IgD-negative memory B cell (primary cell): ENCODE results near the gene SNN. TPM values are rescaled to one million over a fixed set of nuclear protein-coding genes. Genes with fewer than 3 reads are reported as not detected.
A peak's percentile ranks its signal among the peaks of the same experiment; 100 is the strongest.

ENCODE experiments used
- H3K27ac Mint-ChIP-seq, 3 donors: one replicate each; pipeline ENCODE4 v1.8.0; 2020 to 2022; ENCODE audit warnings: mild to moderate bottlenecking in 3 of 3, mixed read lengths in 3 of 3, moderate library complexity in 1 of 3
- H3K27me3 Mint-ChIP-seq: one replicate; pipeline ENCODE4 v1.8.0; 2021; ENCODE audit warnings: mixed read lengths
- H3K36me3 Mint-ChIP-seq: one replicate; pipeline ENCODE4 v1.8.0; 2020; ENCODE audit warnings: mild to moderate bottlenecking, mixed read lengths
- H3K4me1 Mint-ChIP-seq, 3 donors: one replicate each; pipeline ENCODE4 v1.8.0; 2020 to 2022; ENCODE audit warnings: mixed read lengths in 3 of 3, mild to moderate bottlenecking in 1 of 3
- H3K4me3 Mint-ChIP-seq, 4 donors: one replicate each; pipeline ENCODE4 v1.8.0; 2020 to 2022; ENCODE audit warnings: mild to moderate bottlenecking in 4 of 4, mixed read lengths in 4 of 4, moderate library complexity in 3 of 4
- H3K9me3 Mint-ChIP-seq, 3 donors: one replicate each; pipeline ENCODE4 v1.8.0; 2020 to 2021; ENCODE audit warnings: mixed read lengths in 3 of 3, mild to moderate bottlenecking in 1 of 3
- polyA plus RNA-seq: library from polyadenylated mRNA; unstranded; fragments of 300-500 nt; fragmentation: Illumina TruSeq; gene quantifications from one replicate; pipeline ENCODE4 v1.2.3, GENCODE V29; 2021

SNN gene
- polyA plus RNA-seq, 1 donor from 2014 or later = 60.9 TPM

DNA sequence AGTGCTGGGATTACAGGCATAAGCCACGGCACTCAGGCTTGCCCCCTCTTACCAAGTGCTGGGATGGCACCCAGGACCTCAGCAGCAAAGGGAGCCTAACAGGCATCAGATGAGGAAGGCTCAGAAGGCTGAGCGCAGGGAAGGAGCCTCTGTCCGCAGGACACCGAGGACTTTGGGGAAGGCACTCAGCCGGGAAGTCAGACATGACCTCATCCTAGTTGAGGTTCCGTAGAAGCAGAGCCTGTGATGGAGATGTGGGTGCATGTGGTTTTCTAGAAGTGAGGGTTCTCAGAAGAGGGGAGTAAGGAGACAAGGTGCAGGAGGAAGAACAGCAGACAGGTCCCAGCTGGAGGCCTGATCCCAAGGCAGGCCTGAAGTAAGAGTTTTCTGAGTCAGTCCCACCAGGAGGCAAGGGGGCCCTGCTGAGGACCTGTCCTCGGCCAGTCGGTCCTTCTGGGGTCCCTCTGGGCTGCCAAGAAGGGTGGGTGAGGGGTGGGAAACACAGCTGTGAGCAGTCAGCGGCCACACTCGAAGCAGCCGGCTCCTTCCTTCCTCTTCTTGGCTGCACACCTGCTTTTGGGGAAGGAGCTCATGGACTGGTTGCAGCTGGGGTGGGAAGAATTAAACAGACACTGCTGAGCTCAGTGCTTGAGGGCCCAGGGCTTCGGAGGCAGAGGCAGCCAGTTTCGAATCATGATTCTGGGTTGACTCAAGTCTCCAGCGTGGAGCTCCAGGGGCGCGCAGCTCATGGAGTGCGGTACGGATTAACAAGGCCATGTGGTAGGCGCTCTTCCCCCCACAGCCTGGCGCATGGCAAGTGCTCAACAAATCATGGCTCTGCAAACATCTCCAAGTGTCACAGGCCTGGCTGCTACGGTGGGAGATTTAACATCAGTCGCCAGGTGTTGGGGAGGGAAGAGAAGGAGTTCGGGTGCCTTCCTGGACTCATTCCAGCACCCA lies 38.9 kb upstream of the SNN start:
- Mint-ChIP-seq H3K36me3 (peaks cover 3% of the 10 kb centered on the region), H3K4me1 (peaks cover 26% of the 10 kb centered on the region in 3 donors), H3K27me3 (no peaks in the 10 kb centered on the region), H3K4me3 (peak overlapping the region in 3 of 4 donors; percentile 35 to 88 (median 78)), H3K27ac (peak overlapping the region; percentile 53 to 70 (median 66)), H3K9me3 (no peaks in the 10 kb centered on the region)

GRCh38 chr16:11630046-11630767 lies 38.0 kb upstream of the SNN start:
- Mint-ChIP-seq H3K27me3 (no peaks in the 10 kb centered on the region), H3K27ac (peak overlapping the region in 1 of 3 donors; percentile 70), H3K36me3 (peaks cover 4% of the 10 kb centered on the region), H3K4me3 (peak overlapping the region in 2 of 4 donors; percentile 78 to 88), H3K9me3 (no peaks in the 10 kb centered on the region), H3K4me1 (peaks cover 21 to 23% (median 22%) of the 10 kb centered on the region in 3 donors)

GRCh38 chr16:11630768-11631056 lies 37.5 kb upstream of the SNN start:
- H3K36me3 Mint-ChIP-seq = peaks cover 4% of the 10 kb centered on the region
- no peak overlapping the region for H3K27ac Mint-ChIP-seq
- H3K9me3 Mint-ChIP-seq = no peaks in the 10 kb centered on the region
- H3K4me1 Mint-ChIP-seq = peaks cover 20 to 22% (median 20%) of the 10 kb centered on the region in 3 donors
- no peak overlapping the region for H3K4me3 Mint-ChIP-seq
- H3K27me3 Mint-ChIP-seq = no peaks in the 10 kb centered on the region

DNA sequence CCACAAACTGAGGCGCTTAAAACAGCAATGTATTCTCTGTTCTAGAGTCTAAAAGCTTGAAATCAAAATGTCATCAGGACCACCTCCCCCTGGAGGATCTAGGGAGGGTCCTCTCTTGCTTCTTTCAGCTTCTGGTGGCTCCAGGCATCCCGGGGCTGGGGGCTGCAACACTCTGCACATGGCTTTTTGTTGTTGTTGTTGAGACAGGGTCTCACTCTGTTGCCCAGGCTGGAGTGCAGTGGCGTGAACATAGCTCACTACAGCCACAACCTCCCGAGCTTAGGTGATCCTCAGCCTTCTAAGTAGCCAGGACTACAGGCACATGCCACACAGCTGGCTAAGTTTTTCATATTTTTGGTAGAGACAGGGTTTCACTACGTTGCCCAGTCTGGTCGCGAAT lies 37.0 kb upstream of the SNN start:
- Mint-ChIP-seq H3K4me3 (peak overlapping the region in 1 of 4 donors; percentile 43), H3K4me1 (peaks cover 20 to 26% (median 22%) of the 10 kb centered on the region in 3 donors), H3K27ac (no peak overlapping the region), H3K27me3 (no peaks in the 10 kb centered on the region), H3K36me3 (peaks cover 4% of the 10 kb centered on the region), H3K9me3 (no peaks in the 10 kb centered on the region)

DNA sequence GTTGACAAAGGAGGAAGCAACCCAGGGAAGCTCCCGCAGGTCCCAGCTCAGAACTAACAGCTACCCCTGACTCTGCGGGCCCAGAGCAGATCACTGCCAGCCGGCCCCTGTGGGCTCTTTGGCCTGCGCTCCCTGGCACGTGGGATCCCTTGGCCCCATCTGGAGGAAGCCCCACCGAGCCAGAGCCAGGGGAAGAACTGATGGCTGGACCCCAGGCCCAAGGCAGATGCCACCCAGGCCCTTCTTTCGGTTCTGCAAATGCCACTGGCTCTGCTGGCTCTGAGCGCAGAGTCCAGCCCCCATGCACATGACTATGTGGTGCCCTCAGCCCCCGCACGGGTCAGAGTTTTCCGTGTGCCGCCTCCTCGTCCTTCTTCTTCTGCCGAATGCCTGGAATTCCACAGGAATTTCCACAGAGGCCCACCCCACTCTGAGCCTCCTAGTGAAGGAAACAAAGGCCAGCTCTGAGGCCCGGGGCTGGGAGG lies 35.8 kb upstream of the SNN start:
- H3K4me1 Mint-ChIP-seq = peaks cover 18 to 27% (median 22%) of the 10 kb centered on the region in 3 donors

GRCh38 chr16:11633113-11633512 lies 35.1 kb upstream of the SNN start:
- Mint-ChIP-seq H3K4me3 (no peak overlapping the region), H3K36me3 (peaks cover 4% of the 10 kb centered on the region), H3K9me3 (no peaks in the 10 kb centered on the region), H3K4me1 (peaks cover 16 to 24% (median 22%) of the 10 kb centered on the region in 3 donors), H3K27me3 (no peaks in the 10 kb centered on the region), H3K27ac (peak overlapping the region in 2 of 3 donors; percentile 30 to 81)

More for the DNA sequence above, 35.8 kb upstream of the SNN start:
- Mint-ChIP-seq H3K27ac (peak overlapping the region in 2 of 3 donors; percentile 30 to 81), H3K4me3 (no peak overlapping the region), H3K9me3 (no peaks in the 10 kb centered on the region), H3K27me3 (no peaks in the 10 kb centered on the region), H3K36me3 (peaks cover 4% of the 10 kb centered on the region)

- no peaks in the 10 kb centered on the region for H3K27me3 Mint-ChIP-seq
- no peak overlapping the region for H3K4me3 Mint-ChIP-seq
- H3K9me3 Mint-ChIP-seq = no peaks in the 10 kb centered on the region
- H3K4me1 Mint-ChIP-seq = peaks cover 11 to 18% (median 16%) of the 10 kb centered on the region in 3 donors
- no peak overlapping the region for H3K27ac Mint-ChIP-seq
- H3K36me3 Mint-ChIP-seq = peaks cover 4% of the 10 kb centered on the region
Observed at GRCh38 chr16:11634312-11634711, 33.9 kb upstream of the SNN start.

DNA sequence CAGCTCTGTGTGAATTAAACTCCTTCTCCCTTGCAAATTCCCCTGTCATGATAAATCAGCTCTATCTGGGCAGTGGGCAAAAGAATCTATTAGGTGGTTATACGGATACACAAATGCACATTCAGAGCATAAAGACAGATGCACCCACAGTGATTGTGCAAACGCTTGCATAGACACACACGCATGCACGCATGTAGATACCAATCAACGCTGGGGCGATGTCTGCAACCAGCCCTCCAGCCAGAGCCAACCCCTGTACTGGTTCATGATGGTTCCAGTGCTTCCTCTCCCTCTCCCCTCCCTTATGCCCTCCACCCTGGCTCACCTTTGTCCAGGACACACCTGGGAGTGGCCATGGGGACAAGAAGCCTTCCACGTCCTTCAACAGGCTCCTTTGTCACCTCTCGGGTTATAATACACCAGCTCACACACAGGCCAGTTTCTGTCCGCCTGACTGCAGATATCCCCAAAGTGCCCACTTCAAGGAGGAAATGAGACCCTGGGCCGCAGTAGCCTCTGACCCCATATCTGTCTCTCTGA lies 33.1 kb upstream of the SNN start:
- H3K4me3 Mint-ChIP-seq = no peak overlapping the region
- peaks cover 4% of the 10 kb centered on the region for H3K36me3 Mint-ChIP-seq
- H3K27me3 Mint-ChIP-seq = no peaks in the 10 kb centered on the region
- H3K27ac Mint-ChIP-seq = no peak overlapping the region
- no peaks in the 10 kb centered on the region for H3K9me3 Mint-ChIP-seq
- peaks cover 7 to 12% (median 11%) of the 10 kb centered on the region in 3 donors for H3K4me1 Mint-ChIP-seq

DNA sequence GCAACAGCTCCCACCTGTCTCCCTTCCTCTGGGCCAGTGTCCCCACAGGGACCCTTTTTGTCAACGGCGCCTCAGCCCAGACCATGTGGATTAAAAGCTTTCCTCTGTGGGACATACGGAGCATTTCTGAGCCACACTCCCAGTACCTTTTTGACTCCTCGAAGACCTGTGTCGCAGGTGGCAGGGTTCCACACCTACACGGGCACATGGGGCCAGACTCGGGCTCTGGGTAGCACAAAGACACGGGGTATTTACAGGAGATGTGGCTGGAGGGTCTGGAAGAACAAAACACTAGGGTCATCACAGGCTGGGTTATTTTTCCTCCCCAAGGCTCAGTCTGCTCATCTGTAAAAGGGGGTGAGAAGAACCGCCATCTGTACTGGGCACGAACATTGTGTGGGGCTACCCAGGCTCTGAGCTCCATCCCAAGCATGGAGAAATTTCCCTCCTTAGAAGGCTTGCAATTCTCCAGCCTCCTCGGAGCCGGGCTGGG lies 32.5 kb upstream of the SNN start:
- H3K27ac Mint-ChIP-seq = no peak overlapping the region
- no peaks in the 10 kb centered on the region for H3K27me3 Mint-ChIP-seq
- H3K36me3 Mint-ChIP-seq = peaks cover 4% of the 10 kb centered on the region
- H3K9me3 Mint-ChIP-seq = no peaks in the 10 kb centered on the region
- peaks cover 7 to 12% (median 11%) of the 10 kb centered on the region in 3 donors for H3K4me1 Mint-ChIP-seq
- no peak overlapping the region for H3K4me3 Mint-ChIP-seq

DNA sequence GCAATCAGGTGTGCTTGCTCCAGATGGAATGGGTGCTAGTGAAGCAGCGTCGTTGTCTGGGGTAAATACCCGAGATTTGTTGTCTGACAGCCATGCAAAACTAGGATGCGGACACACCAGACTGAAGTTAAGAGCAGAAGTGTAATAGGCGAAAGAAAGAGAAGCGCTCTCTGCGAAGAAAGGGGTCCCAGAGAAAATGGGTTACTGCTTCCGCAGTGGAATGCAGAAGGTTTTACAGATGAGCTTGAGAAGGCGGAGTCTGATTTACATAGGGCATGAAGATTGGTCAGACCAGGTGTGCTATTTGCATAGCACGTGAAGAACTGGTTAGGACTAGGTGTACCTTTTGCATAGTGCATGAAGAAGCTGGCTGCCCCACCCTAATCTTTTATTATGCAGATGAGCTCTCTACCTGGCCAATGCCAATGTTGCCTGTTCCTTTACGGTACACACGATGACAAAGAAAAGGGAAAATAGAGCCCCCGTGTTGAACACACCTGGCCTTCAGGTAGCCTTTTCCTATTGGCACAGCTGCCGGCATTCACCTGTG lies 32.0 kb upstream of the SNN start:
- H3K36me3 Mint-ChIP-seq = peaks cover 4% of the 10 kb centered on the region
- no peak overlapping the region for H3K4me3 Mint-ChIP-seq
- H3K27ac Mint-ChIP-seq = no peak overlapping the region
- H3K9me3 Mint-ChIP-seq = no peaks in the 10 kb centered on the region
- H3K27me3 Mint-ChIP-seq = no peaks in the 10 kb centered on the region
- H3K4me1 Mint-ChIP-seq = peaks cover 7 to 12% (median 11%) of the 10 kb centered on the region in 3 donors

DNA sequence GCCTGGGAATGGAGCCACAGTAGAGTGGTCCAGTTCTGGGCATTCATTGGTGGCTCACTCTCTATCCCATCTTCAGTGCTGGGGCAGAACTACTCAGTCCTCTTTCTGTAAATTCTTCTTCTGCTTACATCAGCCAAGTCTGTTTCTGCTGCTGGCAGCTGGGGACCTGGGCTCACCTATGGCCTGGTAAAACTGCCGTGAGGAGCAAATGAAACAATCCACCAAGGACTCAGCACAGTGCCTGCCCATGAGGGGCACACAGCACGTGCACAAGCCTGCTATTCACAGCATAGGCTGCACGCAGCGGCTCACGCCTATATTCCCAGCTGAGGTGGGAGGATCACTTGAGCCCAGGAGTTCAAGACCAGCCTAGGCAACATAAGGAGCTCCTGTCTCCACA lies 30.9 kb upstream of the SNN start:
- Mint-ChIP-seq H3K36me3 (peaks cover 4% of the 10 kb centered on the region), H3K4me3 (no peak overlapping the region), H3K9me3 (no peaks in the 10 kb centered on the region), H3K4me1 (peaks cover 9 to 17% (median 14%) of the 10 kb centered on the region in 3 donors), H3K27me3 (no peaks in the 10 kb centered on the region), H3K27ac (no peak overlapping the region)

DNA sequence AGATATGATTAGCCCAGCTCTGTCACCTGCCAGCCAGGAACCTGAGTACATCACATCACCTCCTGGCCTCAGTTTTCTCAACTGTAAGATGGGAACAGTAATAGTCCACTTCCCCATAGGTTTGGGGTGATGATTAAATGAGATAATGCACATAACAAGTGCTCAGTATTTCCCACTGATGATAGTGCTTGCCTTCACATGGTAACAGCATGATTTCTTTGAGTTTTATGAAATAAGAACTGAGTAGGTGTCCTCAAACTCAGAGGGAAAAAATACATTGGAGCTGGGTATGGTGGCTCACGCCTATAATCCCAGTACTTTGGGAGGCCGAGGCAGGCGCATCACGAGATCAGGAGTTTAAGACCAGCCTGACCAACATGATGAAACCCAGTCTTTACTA lies 30.1 kb upstream of the SNN start:
- Mint-ChIP-seq H3K4me1 (peaks cover 9 to 17% (median 15%) of the 10 kb centered on the region in 3 donors), H3K27ac (no peak overlapping the region), H3K36me3 (peaks cover 4% of the 10 kb centered on the region), H3K27me3 (no peaks in the 10 kb centered on the region), H3K4me3 (no peak overlapping the region), H3K9me3 (no peaks in the 10 kb centered on the region)

- Mint-ChIP-seq H3K27ac (no peak overlapping the region), H3K36me3 (peaks cover 4% of the 10 kb centered on the region), H3K9me3 (no peaks in the 10 kb centered on the region), H3K4me1 (peaks cover 8 to 19% (median 13%) of the 10 kb centered on the region in 3 donors), H3K27me3 (peaks cover 3% of the 10 kb centered on the region), H3K4me3 (no peak overlapping the region)
Observed at GRCh38 chr16:11639008-11639562, 29.2 kb upstream of the SNN start.
